HL-60 (cell line): ENCODE results near the gene ZNF652. TPM values are rescaled to one million over a fixed set of nuclear protein-coding genes. Genes with fewer than 3 reads are reported as not detected.

Experiments
- DNase-seq, 2 experiments: peaks; one replicate each; pipeline ENCODE4 v3.0.0-alpha.2; 2010 to 2020; ENCODE audit warnings: low read depth in 1 of 2, low spot score in 1 of 2
- H3K27ac ChIP-seq: fragments of 250-450 bp; sonication (Bioruptor Pico); replicated peaks from 2 replicates; pipeline ENCODE4 v1.5.1; 2020; ENCODE audit warnings: mild to moderate bottlenecking, moderate library complexity
- H3K27me3 ChIP-seq: fragments of 250-450 bp; sonication (Bioruptor Pico); 2 replicates; pipeline ENCODE4 v1.5.1; 2021; ENCODE audit warnings: mild to moderate bottlenecking, moderate library complexity; ENCODE audit not compliant: insufficient read depth, poor library complexity, severe bottlenecking
- H3K4me3 ChIP-seq: replicated peaks from 2 replicates; pipeline ENCODE4 v1.5.1; 2011; ENCODE audit warnings: mild to moderate bottlenecking, control low read depth, low read length; ENCODE audit not compliant: insufficient read depth
- CTCF ChIP-seq: IDR thresholded peaks from one replicate; pipeline ENCODE4 v1.5.1; 2011; ENCODE audit warnings: low read length, control low read depth, inconsistent platforms; ENCODE audit not compliant: insufficient read depth
- GABPA ChIP-seq: IDR thresholded peaks from 2 replicates; pipeline ENCODE4 v1.6.1; 2012; ENCODE audit warnings: low read depth
- POLR2AphosphoS5 ChIP-seq: IDR thresholded peaks from 2 replicates; pipeline ENCODE4 v1.6.1; 2012; ENCODE audit warnings: low read depth
- SPI1 ChIP-seq: IDR thresholded peaks from 2 replicates; pipeline ENCODE4 v1.6.1; 2012; ENCODE audit warnings: low read depth, mild to moderate bottlenecking, borderline replicate concordance
- microRNA-seq: library from miRNA; unstranded; fragments of <30 nt; microRNA quantifications from one replicate; pipeline ENCODE4, GENCODE V29; 2018
- TF ChIP-seq, protein P1 (sequence below): IDR thresholded peaks from 2 replicates; pipeline ENCODE4 v1.6.1; 2012; ENCODE audit warnings: low read depth; ENCODE audit not compliant: insufficient replicate concordance

ZNF652 gene

GRCh38 chr17:49247944-49248343 lies 114.1 kb downstream of the ZNF652 start:
- Histone ChIP-seq H3K27ac (no peak overlapping the region), H3K27me3 (no peaks in the 10 kb centered on the region), H3K4me3 (no peak overlapping the region)
- DNase-seq: no peak
- TF ChIP-seq GABPA (no peak), SPI1 (no peak), CTCF (no peak), POLR2AphosphoS5 (no peak)
- TF ChIP-seq, protein P1, sequence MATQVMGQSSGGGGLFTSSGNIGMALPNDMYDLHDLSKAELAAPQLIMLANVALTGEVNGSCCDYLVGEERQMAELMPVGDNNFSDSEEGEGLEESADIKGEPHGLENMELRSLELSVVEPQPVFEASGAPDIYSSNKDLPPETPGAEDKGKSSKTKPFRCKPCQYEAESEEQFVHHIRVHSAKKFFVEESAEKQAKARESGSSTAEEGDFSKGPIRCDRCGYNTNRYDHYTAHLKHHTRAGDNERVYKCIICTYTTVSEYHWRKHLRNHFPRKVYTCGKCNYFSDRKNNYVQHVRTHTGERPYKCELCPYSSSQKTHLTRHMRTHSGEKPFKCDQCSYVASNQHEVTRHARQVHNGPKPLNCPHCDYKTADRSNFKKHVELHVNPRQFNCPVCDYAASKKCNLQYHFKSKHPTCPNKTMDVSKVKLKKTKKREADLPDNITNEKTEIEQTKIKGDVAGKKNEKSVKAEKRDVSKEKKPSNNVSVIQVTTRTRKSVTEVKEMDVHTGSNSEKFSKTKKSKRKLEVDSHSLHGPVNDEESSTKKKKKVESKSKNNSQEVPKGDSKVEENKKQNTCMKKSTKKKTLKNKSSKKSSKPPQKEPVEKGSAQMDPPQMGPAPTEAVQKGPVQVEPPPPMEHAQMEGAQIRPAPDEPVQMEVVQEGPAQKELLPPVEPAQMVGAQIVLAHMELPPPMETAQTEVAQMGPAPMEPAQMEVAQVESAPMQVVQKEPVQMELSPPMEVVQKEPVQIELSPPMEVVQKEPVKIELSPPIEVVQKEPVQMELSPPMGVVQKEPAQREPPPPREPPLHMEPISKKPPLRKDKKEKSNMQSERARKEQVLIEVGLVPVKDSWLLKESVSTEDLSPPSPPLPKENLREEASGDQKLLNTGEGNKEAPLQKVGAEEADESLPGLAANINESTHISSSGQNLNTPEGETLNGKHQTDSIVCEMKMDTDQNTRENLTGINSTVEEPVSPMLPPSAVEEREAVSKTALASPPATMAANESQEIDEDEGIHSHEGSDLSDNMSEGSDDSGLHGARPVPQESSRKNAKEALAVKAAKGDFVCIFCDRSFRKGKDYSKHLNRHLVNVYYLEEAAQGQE: no peak

- no peaks in the 10 kb centered on the region for H3K27me3 ChIP-seq
- no peak overlapping the region for H3K27ac ChIP-seq
- no peak overlapping the region for H3K4me3 ChIP-seq
- TF ChIP-seq CTCF (no peak), SPI1 (no peak), GABPA (no peak), POLR2AphosphoS5 (no peak)
- TF ChIP-seq, protein P1: no peak
- DNase-seq: no peak
These were observed 117.2 kb downstream of the ZNF652 start for GRCh38 chr17:49244839-49245238.

Small RNAs within 50 kb of the gene (microRNA-seq; reads per million reads assigned to microRNA genes)
- not detected for gene MIR6129
